Endothelial cell of umbilical vein (primary cell): ENCODE data around the gene RAC2. TPM values are rescaled to one million over a fixed set of nuclear protein-coding genes. Genes with fewer than 3 reads are reported as not detected.

Experiments
- BruUV-seq: library from RNA; stranded (reverse); fragments of 400-500 nt; replicated peaks from 2 replicates; lab custom pipeline; 2021; lab: Mats Ljungman, UMichigan
- CTCF ChIA-PET: fragments of 300-600, 350-600 bp; sonication (Branson Sonifier 250); formaldehyde crosslinking; loops from one replicate; lab custom pipeline; 2021; ENCODE audit warnings: antibody characterized with exemption, inconsistent platforms; lab: Charles Lee
- POLR2A ChIA-PET: fragments of 300-600, 350-600 bp; sonication (Branson Sonifier 250); formaldehyde crosslinking; loops from one replicate; lab custom pipeline; 2021; ENCODE audit warnings: antibody characterized with exemption, inconsistent platforms; lab: Charles Lee
- DNase-seq: peaks from one replicate; pipeline ENCODE4 v3.0.0-alpha.2; 2011; ENCODE audit warnings: low read depth, low spot score
- FAIRE-seq: peaks from 2 replicates; lab custom pipeline; 2011; peaks lifted over from hg19 to GRCh38; lab: Jason Lieb, UNC
- H2AFZ ChIP-seq: 2 replicates; pipeline ENCODE4 v1.6.0; 2012; ENCODE audit warnings: low read depth, low read length, control low read depth, inconsistent platforms
- H3K27ac ChIP-seq: 2 replicates; pipeline ENCODE4 v1.5.1; 2011; ENCODE audit warnings: low read depth, mild to moderate bottlenecking, control low read depth, low read length, moderate library complexity; ENCODE audit not compliant: insufficient read depth
- H3K27me3 ChIP-seq, 2 experiments: 2 replicates each; pipeline versions ENCODE4 v1.6.0 to v1.6.1; 2011; ENCODE audit warnings: low read length in 2 of 2, mixed read lengths in 1 of 2; ENCODE audit not compliant: control insufficient read depth in 2 of 2, insufficient read depth in 2 of 2
- H3K36me3 ChIP-seq, 2 experiments: 2 replicates in 1 of 2; 3 replicates in 1 of 2; pipeline ENCODE4 v1.5.1; 2011; ENCODE audit warnings: low read length in 2 of 2, mild to moderate bottlenecking in 1 of 2, moderate library complexity in 1 of 2; ENCODE audit not compliant: control insufficient read depth in 2 of 2, insufficient read depth in 2 of 2; ENCODE audit errors: extremely low read depth in 1 of 2
- H3K4me1 ChIP-seq: 3 replicates; pipeline ENCODE4 v1.5.1; 2011; ENCODE audit warnings: mild to moderate bottlenecking, low read length; ENCODE audit not compliant: control insufficient read depth, insufficient read depth; ENCODE audit errors: extremely low read depth
- H3K4me2 ChIP-seq: 2 replicates; pipeline ENCODE4 v1.6.1; 2011; ENCODE audit warnings: low read length, control low read depth, mixed read lengths; ENCODE audit not compliant: insufficient read depth
- H3K4me3 ChIP-seq, 3 experiments: fragments of 200-600 bp in 1 of 3; sonication (generic), shearing (Covaris generic) in 1 of 3; replicated peaks in 1 of 3; 2 replicates each; pipeline ENCODE4 v1.5.1; 2011 to 2016; ENCODE audit warnings: control low read depth in 3 of 3, low read length in 3 of 3, mild to moderate bottlenecking in 2 of 3, inconsistent platforms in 1 of 3, low read depth in 1 of 3, moderate library complexity in 1 of 3; ENCODE audit not compliant: insufficient read depth in 1 of 3
- H3K79me2 ChIP-seq: 2 replicates; pipeline ENCODE4 v1.6.0; 2012; ENCODE audit warnings: low read length, inconsistent platforms; ENCODE audit not compliant: control insufficient read depth, insufficient read depth
- H3K9ac ChIP-seq: replicated peaks from 2 replicates; pipeline ENCODE3; 2011; ENCODE audit warnings: low read length, control low read depth; ENCODE audit not compliant: insufficient read depth; ENCODE audit errors: extremely low read depth
- H3K9me1 ChIP-seq: replicated peaks from 3 replicates; pipeline ENCODE4 v1.6.0; 2011; ENCODE audit warnings: mild to moderate bottlenecking, low read length; ENCODE audit not compliant: control insufficient read depth, insufficient read depth; ENCODE audit errors: extremely low read depth
- H3K9me3 ChIP-seq: replicated peaks from 2 replicates; pipeline ENCODE4 v1.5.1; 2012; ENCODE audit warnings: low read length, inconsistent platforms; ENCODE audit not compliant: control insufficient read depth, insufficient read depth
- H4K20me1 ChIP-seq: replicated peaks from 2 replicates; pipeline ENCODE3; 2011; ENCODE audit warnings: mild to moderate bottlenecking, low read length; ENCODE audit not compliant: control insufficient read depth, insufficient read depth; ENCODE audit errors: extremely low read depth
- EZH2 ChIP-seq: IDR thresholded peaks from 2 replicates; pipeline ENCODE4 v1.6.1; 2012; ENCODE audit warnings: borderline replicate concordance, low read depth, mild to moderate bottlenecking, moderate library complexity, low read length, inconsistent platforms; ENCODE audit not compliant: severe bottlenecking
- FOS ChIP-seq: IDR thresholded peaks from 2 replicates; pipeline ENCODE4 v1.6.1; 2011; ENCODE audit warnings: mild to moderate bottlenecking, low read length, moderate library complexity, borderline replicate concordance; ENCODE audit not compliant: insufficient read depth
- GATA2 ChIP-seq: IDR thresholded peaks from 2 replicates; pipeline ENCODE4 v1.7.0; 2011; ENCODE audit warnings: low read depth, mild to moderate bottlenecking, moderate library complexity, mixed read lengths, low read length; ENCODE audit not compliant: insufficient read length, insufficient read depth
- JUN ChIP-seq: IDR thresholded peaks from 2 replicates; pipeline ENCODE4 v1.6.1; 2011; ENCODE audit warnings: borderline replicate concordance, low read depth; ENCODE audit not compliant: insufficient read length, insufficient read depth
- MYC ChIP-seq: IDR thresholded peaks from one replicate; pipeline ENCODE4 v1.6.1; 2011; ENCODE audit warnings: mild to moderate bottlenecking, low read depth, low read length
- POLR2A ChIP-seq: IDR thresholded peaks from 2 replicates; pipeline ENCODE4 v1.6.1; 2012; ENCODE audit warnings: low read depth, mild to moderate bottlenecking, control low read depth, low read length
- POLR2AphosphoS5 ChIP-seq: IDR thresholded peaks from 2 replicates; pipeline ENCODE4 v1.6.1; 2012; ENCODE audit warnings: low read depth, mild to moderate bottlenecking, control low read depth, low read length, moderate library complexity; ENCODE audit not compliant: insufficient read depth
- dilution Hi-C: fragments of 300-500 bp; cut with MboI; formaldehyde crosslinking; loops from one replicate; pipeline ENCODE4 v1.15.0; 2019; ENCODE audit warnings: low sequenced_read_pairs; ENCODE audit not compliant: extremely low pct_ligation_motif_present
- intact Hi-C: fragments of 100-400 bp; cut with micrococcal nuclease; formaldehyde crosslinking; loops from one replicate; pipeline ENCODE4 v1.10.0; 2022
- polyA plus RNA-seq, 4 experiments: library from polyadenylated mRNA; depleted of rRNA in 3 of 4; stranded (reverse) in 3 of 4; unstranded in 1 of 4; fragments of >200 nt; gene quantifications; 2 replicates each; pipeline versions ENCODE4 v1.2.1 to v1.2.3, GENCODE V29; 2011 to 2012; ENCODE audit warnings: missing spikeins in 1 of 4
- total RNA-seq: library from RNA; stranded (reverse); gene quantifications from 2 replicates; pipeline ENCODE4 v1.2.3, GENCODE V29; 2021
- TF ChIP-seq, protein P1 (sequence below), 2 donors: IDR thresholded peaks; 1 replicate in 1 of 2; 2 replicates in 1 of 2; pipeline ENCODE4 v1.5.1; 2011; ENCODE audit warnings: low read length in 2 of 2, mild to moderate bottlenecking in 2 of 2, moderate library complexity in 2 of 2, control low read depth in 1 of 2, inconsistent platforms in 1 of 2, low read depth in 1 of 2; ENCODE audit not compliant: insufficient read depth in 1 of 2; ENCODE audit errors: extremely low read depth in 1 of 2
- TF ChIP-seq, protein P2 (sequence below): IDR thresholded peaks from 2 replicates; pipeline ENCODE4 v1.6.1; 2011; ENCODE audit not compliant: insufficient read depth, insufficient read length

RAC2 gene
- total and polyA plus RNA-seq, 2 donors (not counting 3 experiments of a cell fraction or from before 2014, with no cell fraction given): 122 to 181 TPM

DNA sequence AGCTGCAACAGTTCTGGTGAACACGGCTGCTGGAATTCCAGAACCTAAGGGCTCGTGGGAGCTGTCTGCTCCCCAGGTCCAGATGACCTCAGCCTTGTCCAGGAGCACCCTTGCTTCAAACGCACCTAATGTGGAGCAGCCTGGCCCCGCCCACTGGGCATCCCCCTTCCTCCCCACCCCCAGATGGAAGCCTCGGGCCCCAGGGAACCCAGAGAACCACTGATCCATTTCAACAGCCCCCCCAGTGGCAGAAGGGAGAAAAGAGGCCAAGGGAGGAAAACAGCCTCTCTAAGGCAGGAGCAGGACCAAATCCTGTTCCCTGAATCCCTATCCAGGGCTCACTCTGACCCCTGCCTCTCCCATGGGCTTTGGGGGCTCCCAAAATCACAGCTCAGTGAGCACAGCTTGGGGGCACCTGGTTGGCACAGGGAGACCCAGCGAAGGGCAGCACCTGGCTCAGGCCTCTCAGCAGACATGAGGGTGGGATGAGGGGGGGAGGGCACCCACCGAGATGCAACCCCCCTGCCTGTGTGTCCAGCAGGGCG, 39.4 kb upstream of the RAC2 start:
- Histone ChIP-seq H3K27me3 (no peaks in the 10 kb centered on the region), H3K79me2 (no peaks in the 10 kb centered on the region), H3K36me3 (no peaks in the 10 kb centered on the region), H3K27ac (no peak overlapping the region), H3K9me3 (no peaks in the 10 kb centered on the region), H3K4me3 (no peak overlapping the region), H3K9ac (no peak overlapping the region), H4K20me1 (no peaks in the 10 kb centered on the region), H3K9me1 (no peaks in the 10 kb centered on the region), H3K4me1 (peaks cover 10% of the 10 kb centered on the region), H2AFZ (no peak overlapping the region), H3K4me2 (no peak overlapping the region)
- DNase-seq: no peak
- intact Hi-C loops: no loop called here
- BruUV-seq: no TSS peak
- CTCF ChIA-PET: interaction anchor here (0.6 to 1.4 kb wide), 4 partner anchors 11 to 17 kb away, joined by 3 to 12 read pairs (median 4); no protein-coding TSS in a partner anchor
- POLR2A ChIA-PET: no interaction called here
- TF ChIP-seq, protein P1, sequence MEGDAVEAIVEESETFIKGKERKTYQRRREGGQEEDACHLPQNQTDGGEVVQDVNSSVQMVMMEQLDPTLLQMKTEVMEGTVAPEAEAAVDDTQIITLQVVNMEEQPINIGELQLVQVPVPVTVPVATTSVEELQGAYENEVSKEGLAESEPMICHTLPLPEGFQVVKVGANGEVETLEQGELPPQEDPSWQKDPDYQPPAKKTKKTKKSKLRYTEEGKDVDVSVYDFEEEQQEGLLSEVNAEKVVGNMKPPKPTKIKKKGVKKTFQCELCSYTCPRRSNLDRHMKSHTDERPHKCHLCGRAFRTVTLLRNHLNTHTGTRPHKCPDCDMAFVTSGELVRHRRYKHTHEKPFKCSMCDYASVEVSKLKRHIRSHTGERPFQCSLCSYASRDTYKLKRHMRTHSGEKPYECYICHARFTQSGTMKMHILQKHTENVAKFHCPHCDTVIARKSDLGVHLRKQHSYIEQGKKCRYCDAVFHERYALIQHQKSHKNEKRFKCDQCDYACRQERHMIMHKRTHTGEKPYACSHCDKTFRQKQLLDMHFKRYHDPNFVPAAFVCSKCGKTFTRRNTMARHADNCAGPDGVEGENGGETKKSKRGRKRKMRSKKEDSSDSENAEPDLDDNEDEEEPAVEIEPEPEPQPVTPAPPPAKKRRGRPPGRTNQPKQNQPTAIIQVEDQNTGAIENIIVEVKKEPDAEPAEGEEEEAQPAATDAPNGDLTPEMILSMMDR (IDR thresholded peaks at IDR 0.05; ENCODE audit: extremely low read depth in 1 of 2, insufficient read depth in 1 of 2, low read depth in 1 of 2, low read length in 2 of 2): peak in 1 of 2 donors; percentile 31
- no peak for TF ChIP-seq GATA2
- dilution Hi-C loops: no loop called here
- FAIRE-seq: no peak

DNA sequence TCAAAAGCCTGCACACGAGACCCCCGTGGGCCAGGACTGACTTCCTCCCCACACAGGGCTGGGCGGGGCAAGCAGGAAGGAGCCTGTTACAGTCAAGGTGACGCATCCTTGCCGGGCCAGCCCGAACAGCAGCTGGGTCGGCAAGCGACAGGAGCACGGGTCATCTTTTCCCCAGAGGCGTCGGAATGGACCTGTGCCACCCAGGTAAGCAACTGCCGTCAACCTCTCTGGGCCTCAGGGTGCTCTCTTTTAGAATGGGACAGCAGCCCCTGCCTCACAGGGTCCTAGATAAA, 38.3 kb upstream of the RAC2 start, which contains the start of gene CYTH4:
TSS of gene CYTH4 (plus strand) at position 124 of the 293 bp plus-strand sequence. CDS start at position 186, 62 bp downstream.
- intact Hi-C loops: no loop called here
- BruUV-seq: no TSS peak
- Histone ChIP-seq H2AFZ (peak within 1 kb of the TSS; percentile 34), H3K9me3 (no peaks in the 10 kb centered on the region), H4K20me1 (no peaks in the 10 kb centered on the region), H3K4me2 (peak within 1 kb of the TSS; percentile 13), H3K9me1 (no peaks in the 10 kb centered on the region), H3K9ac (no peak within 1 kb of the TSS), H3K36me3 (no peaks in the 10 kb centered on the region), H3K27ac (no peak within 1 kb of the TSS), H3K79me2 (no peaks in the 10 kb centered on the region), H3K27me3 (no peaks in the 10 kb centered on the region), H3K4me3 (no peak within 1 kb of the TSS), H3K4me1 (peaks cover 10% of the 10 kb centered on the region)
- DNase-seq (peak; percentile 28), FAIRE-seq (peak; percentile 74)
- dilution Hi-C loops: no loop called here
- ChIA-PET POLR2A (no interaction called here), CTCF (interaction anchor here (1.0 to 1.3 kb wide), 2 partner anchors 10 to 22 kb away, joined by 3 to 12 read pairs; no protein-coding TSS in a partner anchor)
- TF ChIP-seq FOS (no peak), JUN (no peak), MYC (no peak), EZH2 (no peak), POLR2AphosphoS5 (no peak), GATA2 (no peak), POLR2A (no peak)
- TF ChIP-seq, protein P2, sequence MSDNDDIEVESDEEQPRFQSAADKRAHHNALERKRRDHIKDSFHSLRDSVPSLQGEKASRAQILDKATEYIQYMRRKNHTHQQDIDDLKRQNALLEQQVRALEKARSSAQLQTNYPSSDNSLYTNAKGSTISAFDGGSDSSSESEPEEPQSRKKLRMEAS: no peak
- TF ChIP-seq, protein P1 (IDR thresholded peaks at IDR 0.05; ENCODE audit: extremely low read depth in 1 of 2, insufficient read depth in 1 of 2, low read depth in 1 of 2, low read length in 2 of 2): no peak
